Mesothelial cell of epicardium (in vitro differentiated cells): ENCODE measurements around the gene CEP250. TPM values are rescaled to one million over a fixed set of nuclear protein-coding genes. Genes with fewer than 3 reads are reported as not detected.

ENCODE experiments used
- DNase-seq, 2 experiments: peaks; one replicate each; pipeline ENCODE4 v3.0.0; 2021; ENCODE audit warnings: low spot score in 2 of 2; ENCODE audit not compliant: unreplicated experiment in 2 of 2
- H3K27ac Mint-ChIP-seq: 2 replicates; pipeline ENCODE4 v1.8.0; 2021; ENCODE audit warnings: mixed read lengths
- H3K27me3 Mint-ChIP-seq: 2 replicates; pipeline ENCODE4 v1.8.0; 2021; ENCODE audit warnings: low read depth, mixed read lengths
- H3K36me3 Mint-ChIP-seq: 2 replicates; pipeline ENCODE4 v1.8.0; 2021; ENCODE audit warnings: mixed read lengths
- H3K4me1 Mint-ChIP-seq: 2 replicates; pipeline ENCODE4 v1.8.0; 2021; ENCODE audit warnings: mixed read lengths
- H3K4me3 Mint-ChIP-seq: 2 replicates; pipeline ENCODE4 v1.8.0; 2021; ENCODE audit warnings: mild to moderate bottlenecking, moderate library complexity, mixed read lengths
- H3K9me3 Mint-ChIP-seq: 2 replicates; pipeline ENCODE4 v1.8.0; 2021; ENCODE audit warnings: mixed read lengths
- CTCF ChIP-seq: fragments of 200-600 bp; sonication (generic); IDR thresholded peaks from one replicate; pipeline ENCODE4 v1.5.0; 2021; ENCODE audit warnings: antibody characterized with exemption; ENCODE audit not compliant: unreplicated experiment
- microRNA-seq: library from miRNA; unstranded; fragments of <30 nt; microRNA quantifications from one replicate; pipeline ENCODE4 v1.2.0, GENCODE V29; 2021; ENCODE audit warnings: inconsistent platforms, mixed read lengths
- total RNA-seq: library from RNA; stranded (reverse); gene quantifications from 3 replicates; pipeline ENCODE4 v1.2.1, GENCODE V29; 2021

Gene CEP250
- total RNA-seq, 1 donor from 2014 or later: 65.5 TPM

- Mint-ChIP-seq H3K36me3 (peaks cover 8% of the 10 kb centered on the region), H3K9me3 (no peaks in the 10 kb centered on the region), H3K27ac (no peak overlapping the region), H3K4me1 (no peaks in the 10 kb centered on the region), H3K4me3 (no peak overlapping the region), H3K27me3 (no peaks in the 10 kb centered on the region)
- no peak for DNase-seq
- TF ChIP-seq CTCF: no peak
Observed at GRCh38 chr20:35562541-35563110, 107.2 kb downstream of the CEP250 start.

GRCh38 chr20:35563834-35564233 lies 108.4 kb downstream of the CEP250 start:
- Mint-ChIP-seq H3K9me3 (no peaks in the 10 kb centered on the region), H3K36me3 (no peaks in the 10 kb centered on the region), H3K27me3 (no peaks in the 10 kb centered on the region), H3K4me3 (no peak overlapping the region), H3K27ac (no peak overlapping the region), H3K4me1 (no peaks in the 10 kb centered on the region)
- DNase-seq: no peak
- TF ChIP-seq CTCF: no peak

GRCh38 chr20:35564905-35565304 lies 109.5 kb downstream of the CEP250 start:
- no peaks in the 10 kb centered on the region for H3K9me3 Mint-ChIP-seq
- no peaks in the 10 kb centered on the region for H3K27me3 Mint-ChIP-seq
- no peaks in the 10 kb centered on the region for H3K4me1 Mint-ChIP-seq
- H3K36me3 Mint-ChIP-seq: no peaks in the 10 kb centered on the region
- H3K27ac Mint-ChIP-seq: no peak overlapping the region
- DNase-seq: no peak
- H3K4me3 Mint-ChIP-seq: no peak overlapping the region
- TF ChIP-seq CTCF: no peak

- Mint-ChIP-seq H3K27me3 (peaks cover 2% of the 10 kb centered on the region), H3K27ac (no peak overlapping the region), H3K9me3 (peaks cover 4% of the 10 kb centered on the region), H3K4me3 (no peak overlapping the region), H3K36me3 (peaks cover 2% of the 10 kb centered on the region), H3K4me1 (no peaks in the 10 kb centered on the region)
- no peak for DNase-seq
- TF ChIP-seq CTCF: no peak
Observed at GRCh38 chr20:35568645-35569044, 113.2 kb downstream of the CEP250 start.

Small RNAs within 50 kb of the gene (microRNA-seq; reads per million reads assigned to microRNA genes)
- not detected for gene MIR1289-1

Other genes starting within 250 kb of the CEP250 start
- 0.99 to 1.3 TPM (median 1.1 TPM) in 3 replicates for gene MMP24, start 228.9 kb upstream of the CEP250 start, total RNA-seq
- gene MMP24OS, start 177.5 kb upstream of the CEP250 start, total RNA-seq: 61.4 to 71.9 TPM (median 66.1 TPM) in 3 replicates
- gene EIF6, start 170.8 kb upstream of the CEP250 start, total RNA-seq: 104 to 107 TPM (median 106 TPM) in 3 replicates
- 0.07 TPM in 1 of 3 replicates, not detected in the others for gene FAM83C, start 163.2 kb upstream of the CEP250 start, total RNA-seq
- 51.5 to 65.3 TPM (median 65.0 TPM) in 3 replicates for gene UQCC1, start 43.6 kb upstream of the CEP250 start, total RNA-seq
- 1.1 to 1.4 TPM (median 1.1 TPM) in 3 replicates for gene GDF5, start 17.4 kb upstream of the CEP250 start, total RNA-seq
- gene C20orf173, start 74.1 kb downstream of the CEP250 start, total RNA-seq: not detected in 3 replicates
- 253 to 258 TPM (median 255 TPM) in 3 replicates for gene ERGIC3, start 86.5 kb downstream of the CEP250 start, total RNA-seq
- gene SPAG4, start 160.2 kb downstream of the CEP250 start, total RNA-seq: 4.0 to 5.5 TPM (median 4.2 TPM) in 3 replicates
- gene CPNE1, start 209.3 kb downstream of the CEP250 start, total RNA-seq: 221 to 246 TPM (median 238 TPM) in 3 replicates
- 154 to 158 TPM (median 156 TPM) in 3 replicates for gene RBM12, start 209.3 kb downstream of the CEP250 start, total RNA-seq
- 16.5 to 19.6 TPM (median 18.9 TPM) in 3 replicates for gene NFS1, start 243.8 kb downstream of the CEP250 start, total RNA-seq
- gene ROMO1, start 243.8 kb downstream of the CEP250 start, total RNA-seq: 105 to 107 TPM (median 105 TPM) in 3 replicates